ENCODE measurements around the gene DNAH14.

DNA sequence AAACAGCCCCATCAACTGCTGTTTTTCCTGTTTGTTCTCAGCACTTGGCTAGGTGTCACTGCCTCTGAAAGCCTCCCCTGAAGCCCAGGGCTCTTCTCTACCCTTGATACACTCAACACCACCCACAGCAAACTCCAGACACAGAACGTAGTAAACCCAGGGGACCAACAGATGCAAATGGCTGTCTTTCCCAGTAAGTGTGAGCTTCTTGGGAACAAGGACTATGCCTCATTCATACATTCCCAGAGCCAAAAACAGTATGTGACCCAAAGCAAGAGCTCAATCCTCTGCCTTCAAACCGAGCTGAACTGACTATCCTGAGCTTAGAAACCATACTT lies 494.0 kb downstream of the DNAH14 start:
- TF ChIP-seq CTCF (IDR thresholded peaks at IDR 0.05) (no peak), POLR2A (IDR thresholded peaks at IDR 0.05) (no peak)
